DOHH2 (cell line): ENCODE data around the gene TMEM38A.

ENCODE experiments used
- CTCF ChIP-seq: fragments of 200-600 bp; sonication (generic); IDR thresholded peaks from one replicate; pipeline ENCODE4 v1.5.1; 2014; ENCODE audit warnings: antibody characterized with exemption, mild to moderate bottlenecking, low read depth, low read length; ENCODE audit not compliant: poor library complexity, severe bottlenecking
- EZH2phosphoT487 ChIP-seq: fragments of 200-600 bp; sonication (generic); IDR thresholded peaks from 2 replicates; pipeline ENCODE4 v1.6.1; 2017; ENCODE audit warnings: borderline replicate concordance, mild to moderate bottlenecking, antibody characterized with exemption, low read length, moderate library complexity, mixed read lengths

GRCh38 chr19:16612636-16613035 lies 48.3 kb upstream of the TMEM38A start:
- TF ChIP-seq CTCF: no peak
- no peak for TF ChIP-seq EZH2phosphoT487
